Keratinocyte (primary cell): ENCODE results near the gene FHOD3. TPM values are rescaled to one million over a fixed set of nuclear protein-coding genes. Genes with fewer than 3 reads are reported as not detected.

Source experiments
- DNase-seq: peaks from one replicate; pipeline ENCODE4 v3.0.0-alpha.2; 2011; ENCODE audit warnings: low read depth, missing footprints, low spot score
- FAIRE-seq: peaks from 2 replicates; lab custom pipeline; 2011; peaks lifted over from hg19 to GRCh38; lab: Jason Lieb, UNC
- H2AFZ ChIP-seq: 2 replicates; pipeline ENCODE4 v1.6.0; 2012; ENCODE audit warnings: low read length, control low read depth, inconsistent platforms; ENCODE audit not compliant: control insufficient read depth
- H3K27ac ChIP-seq: 2 replicates; pipeline ENCODE4 v1.5.1; 2011; ENCODE audit warnings: low read length; ENCODE audit not compliant: control insufficient read depth, insufficient read depth
- H3K27me3 ChIP-seq: 3 replicates; pipeline ENCODE4 v1.6.0; 2011; ENCODE audit warnings: low read length; ENCODE audit not compliant: control insufficient read depth, insufficient read depth; ENCODE audit errors: extremely low read depth
- H3K36me3 ChIP-seq, 2 experiments: 2 replicates in 1 of 2; 3 replicates in 1 of 2; pipeline ENCODE4 v1.5.1; 2011; ENCODE audit warnings: low read length in 2 of 2, mild to moderate bottlenecking in 1 of 2; ENCODE audit not compliant: control insufficient read depth in 2 of 2, insufficient read depth in 2 of 2; ENCODE audit errors: extremely low read depth in 1 of 2
- H3K4me1 ChIP-seq: 3 replicates; pipeline ENCODE4 v1.5.1; 2011; ENCODE audit warnings: low read length; ENCODE audit not compliant: control insufficient read depth, insufficient read depth; ENCODE audit errors: extremely low read depth
- H3K4me2 ChIP-seq: 3 replicates; pipeline ENCODE4 v1.6.0; 2011; ENCODE audit warnings: low read depth, low read length; ENCODE audit not compliant: control insufficient read depth, insufficient read depth; ENCODE audit errors: extremely low read depth
- H3K4me3 ChIP-seq, 3 experiments: fragments of 200-600 bp in 1 of 3; sonication (generic) in 1 of 3; 2 replicates in 2 of 3; 3 replicates in 1 of 3; pipeline ENCODE4 v1.5.1; 2011 to 2016; ENCODE audit warnings: low read length in 3 of 3, mild to moderate bottlenecking in 3 of 3, control low read depth in 2 of 3, inconsistent platforms in 1 of 3, low read depth in 1 of 3, mixed read lengths in 1 of 3, mixed run types in 1 of 3, moderate library complexity in 1 of 3; ENCODE audit not compliant: control insufficient read depth in 2 of 3, insufficient read depth in 2 of 3; ENCODE audit errors: extremely low read depth in 1 of 3
- H3K79me2 ChIP-seq: 2 replicates; pipeline ENCODE4 v1.6.0; 2012; ENCODE audit warnings: low read length; ENCODE audit not compliant: control insufficient read depth, insufficient read depth
- H3K9ac ChIP-seq: 3 replicates; pipeline ENCODE4 v1.6.0; 2011; ENCODE audit warnings: low read length; ENCODE audit not compliant: control insufficient read depth, insufficient read depth; ENCODE audit errors: extremely low read depth
- H3K9me1 ChIP-seq: 3 replicates; pipeline ENCODE4 v1.6.0; 2011; ENCODE audit warnings: low read length; ENCODE audit not compliant: control insufficient read depth, insufficient read depth; ENCODE audit errors: extremely low read depth
- H3K9me3 ChIP-seq: 2 replicates; pipeline ENCODE4 v1.5.1; 2012; ENCODE audit warnings: low read depth, low read length; ENCODE audit not compliant: control insufficient read depth
- H4K20me1 ChIP-seq: 3 replicates; pipeline ENCODE4 v1.6.0; 2011; ENCODE audit warnings: low read length; ENCODE audit not compliant: control insufficient read depth, insufficient read depth; ENCODE audit errors: extremely low read depth
- EZH2 ChIP-seq: IDR thresholded peaks from one replicate; pipeline ENCODE4 v1.6.1; 2012; ENCODE audit warnings: inconsistent platforms, mild to moderate bottlenecking, low read length, moderate library complexity
- dilution Hi-C: fragments of 300-500 bp; cut with MboI; formaldehyde crosslinking; loops from one replicate; pipeline ENCODE4 v1.7.0; 2020; ENCODE audit warnings: low sequenced_read_pairs; ENCODE audit not compliant: extremely low pct_ligation_motif_present
- polyA plus RNA-seq, 5 experiments: library from polyadenylated mRNA; depleted of rRNA in 3 of 5; stranded (reverse) in 3 of 5; stranded (forward) in 1 of 5; unstranded in 1 of 5; fragments of >200 nt; gene quantifications; 1 replicate in 1 of 5; 2 replicates in 3 of 5; 3 replicates in 1 of 5; pipeline versions ENCODE4 v1.2.1 to v1.2.3, GENCODE V29; 2011 to 2012; ENCODE audit warnings: missing spikeins in 2 of 5, low read depth in 1 of 5, low replicate concordance in 1 of 5
- TF ChIP-seq, protein P1 (sequence below), 3 experiments: IDR thresholded peaks in 1 of 3; conservative IDR thresholded peaks in 1 of 3; optimal IDR thresholded peaks in 1 of 3; 2 replicates in 2 of 3; 3 replicates in 1 of 3; pipeline versions ENCODE3 to v1.5.1; 2011; ENCODE audit warnings: low read length in 3 of 3, mild to moderate bottlenecking in 3 of 3, moderate library complexity in 2 of 3, control low read depth in 1 of 3, inconsistent platforms in 1 of 3; ENCODE audit not compliant: insufficient read depth in 2 of 3; ENCODE audit errors: extremely low read depth in 1 of 3

Gene FHOD3
- polyA plus RNA-seq, 1 donor (not counting 4 experiments of a cell fraction or from before 2014, with no cell fraction given), result 7.7 TPM

GRCh38 chr18:36685580-36685979 is 388.1 kb downstream of the FHOD3 start:
- no peak overlapping the region for H2AFZ ChIP-seq
- H3K27me3 ChIP-seq, result no peaks in the 10 kb centered on the region
- H4K20me1 ChIP-seq, result no peaks in the 10 kb centered on the region
- no peak overlapping the region for H3K4me2 ChIP-seq
- FAIRE-seq, result no peak
- dilution Hi-C loops, result no loop called here
- DNase-seq, result no peak
- no peaks in the 10 kb centered on the region for H3K79me2 ChIP-seq
- no peaks in the 10 kb centered on the region for H3K4me1 ChIP-seq
- no peak overlapping the region for H3K27ac ChIP-seq
- H3K36me3 ChIP-seq, result no peaks in the 10 kb centered on the region
- no peaks in the 10 kb centered on the region for H3K9me1 ChIP-seq
- no peak overlapping the region for H3K4me3 ChIP-seq
- H3K9ac ChIP-seq, result no peak overlapping the region
- H3K9me3 ChIP-seq, result no peaks in the 10 kb centered on the region
- TF ChIP-seq, protein P1, sequence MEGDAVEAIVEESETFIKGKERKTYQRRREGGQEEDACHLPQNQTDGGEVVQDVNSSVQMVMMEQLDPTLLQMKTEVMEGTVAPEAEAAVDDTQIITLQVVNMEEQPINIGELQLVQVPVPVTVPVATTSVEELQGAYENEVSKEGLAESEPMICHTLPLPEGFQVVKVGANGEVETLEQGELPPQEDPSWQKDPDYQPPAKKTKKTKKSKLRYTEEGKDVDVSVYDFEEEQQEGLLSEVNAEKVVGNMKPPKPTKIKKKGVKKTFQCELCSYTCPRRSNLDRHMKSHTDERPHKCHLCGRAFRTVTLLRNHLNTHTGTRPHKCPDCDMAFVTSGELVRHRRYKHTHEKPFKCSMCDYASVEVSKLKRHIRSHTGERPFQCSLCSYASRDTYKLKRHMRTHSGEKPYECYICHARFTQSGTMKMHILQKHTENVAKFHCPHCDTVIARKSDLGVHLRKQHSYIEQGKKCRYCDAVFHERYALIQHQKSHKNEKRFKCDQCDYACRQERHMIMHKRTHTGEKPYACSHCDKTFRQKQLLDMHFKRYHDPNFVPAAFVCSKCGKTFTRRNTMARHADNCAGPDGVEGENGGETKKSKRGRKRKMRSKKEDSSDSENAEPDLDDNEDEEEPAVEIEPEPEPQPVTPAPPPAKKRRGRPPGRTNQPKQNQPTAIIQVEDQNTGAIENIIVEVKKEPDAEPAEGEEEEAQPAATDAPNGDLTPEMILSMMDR (optimal IDR thresholded peaks at IDR 0.05 in 1 of 3, IDR thresholded peaks at IDR 0.05 in 1 of 3, conservative IDR thresholded peaks at IDR 0.05 in 1 of 3; ENCODE audit: extremely low read depth in 1 of 3, insufficient read depth in 2 of 3, low read length in 3 of 3), result no peak
- TF ChIP-seq EZH2, result no peak

DNA sequence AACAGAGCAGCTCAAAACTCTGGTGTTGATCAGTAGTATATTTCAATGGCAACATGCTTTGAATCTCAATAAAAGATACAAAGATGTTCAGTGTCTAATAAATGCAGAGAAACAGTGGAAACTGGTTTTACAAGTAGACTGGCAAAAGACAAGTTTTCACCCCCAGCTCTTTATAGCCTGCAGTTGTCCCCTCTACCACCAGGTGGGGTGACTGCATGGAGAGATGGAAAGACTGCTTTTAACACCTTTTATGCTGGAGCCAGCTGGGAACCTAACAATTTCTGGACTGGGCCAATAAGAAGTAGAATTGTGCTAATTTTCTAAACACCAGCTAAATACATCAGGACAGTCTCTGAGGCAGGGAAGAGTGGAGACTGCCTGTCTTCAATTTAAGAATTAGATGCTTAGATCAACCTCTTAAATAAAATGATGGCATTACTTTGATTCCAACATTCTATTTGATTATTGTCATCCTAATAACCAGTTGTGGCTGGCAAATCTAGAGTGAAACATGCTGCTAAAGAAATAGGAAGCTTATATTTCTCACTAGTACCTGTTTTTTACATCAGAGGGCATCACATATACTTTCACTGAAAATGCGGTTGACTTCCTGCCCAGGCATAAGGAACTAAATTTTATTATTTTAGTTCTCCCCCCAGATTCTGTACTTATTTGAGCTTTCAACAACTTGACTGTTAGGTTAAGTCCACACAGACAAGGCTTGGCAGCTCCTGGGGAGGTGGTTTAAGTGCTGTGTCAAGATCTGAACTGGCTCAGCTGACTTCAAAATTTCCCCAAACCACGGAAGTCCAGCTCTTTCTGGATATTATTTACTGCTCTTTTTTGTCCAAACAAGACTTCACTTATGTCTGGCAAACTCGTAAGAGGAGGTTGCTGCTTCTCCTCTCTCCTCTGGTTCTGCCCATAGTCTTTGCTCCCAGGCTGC is 390.8 kb downstream of the FHOD3 start:
- H3K4me1 ChIP-seq, result no peaks in the 10 kb centered on the region
- no peaks in the 10 kb centered on the region for H3K79me2 ChIP-seq
- no peaks in the 10 kb centered on the region for H3K9me1 ChIP-seq
- no peak overlapping the region for H3K9ac ChIP-seq
- no peak overlapping the region for H3K27ac ChIP-seq
- H3K4me3 ChIP-seq, result no peak overlapping the region
- no peak overlapping the region for H3K4me2 ChIP-seq
- FAIRE-seq, result peak; percentile 23
- dilution Hi-C loops, result no loop called here
- DNase-seq, result no peak
- no peaks in the 10 kb centered on the region for H3K36me3 ChIP-seq
- no peaks in the 10 kb centered on the region for H3K27me3 ChIP-seq
- TF ChIP-seq, protein P1 (optimal IDR thresholded peaks at IDR 0.05 in 1 of 3, IDR thresholded peaks at IDR 0.05 in 1 of 3, conservative IDR thresholded peaks at IDR 0.05 in 1 of 3; ENCODE audit: extremely low read depth in 1 of 3, insufficient read depth in 2 of 3, low read length in 3 of 3), result peak; percentile 83 to 93 (median 92)
- TF ChIP-seq EZH2, result no peak
- H4K20me1 ChIP-seq, result no peaks in the 10 kb centered on the region
- H3K9me3 ChIP-seq, result no peaks in the 10 kb centered on the region
- H2AFZ ChIP-seq, result no peak overlapping the region
